GM10266 (cell line): ENCODE measurements around the gene LRTM1.

ENCODE experiments used
- DNase-seq: peaks from one replicate; pipeline ENCODE4 v3.0.0; 2012; ENCODE audit errors: extremely low spot score
- TF ChIP-seq, protein P1 (sequence below): IDR thresholded peaks from 2 replicates; pipeline ENCODE4 v1.5.1; 2012; ENCODE audit warnings: mild to moderate bottlenecking, low read depth; ENCODE audit not compliant: control insufficient read depth, insufficient read depth; ENCODE audit errors: missing control alignments

Gene LRTM1

DNA sequence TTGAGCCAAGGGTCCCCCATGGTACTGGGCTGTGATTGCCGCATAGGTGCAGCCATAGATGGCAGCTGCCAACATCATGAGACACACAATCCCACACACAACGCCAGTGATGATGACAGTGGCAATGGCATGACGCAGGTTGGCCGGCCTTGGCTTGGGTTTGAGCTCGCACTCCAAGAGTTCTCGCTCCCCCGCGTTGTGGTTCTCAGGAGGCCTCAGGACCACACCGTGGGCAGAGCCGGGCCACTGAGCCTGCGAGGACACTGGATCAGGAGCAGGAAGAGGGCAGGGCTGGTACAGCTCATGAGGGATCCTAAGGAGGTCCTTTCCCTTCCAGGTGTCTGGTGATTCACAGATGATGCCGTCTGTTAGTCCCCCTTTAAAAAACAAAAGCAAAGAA is 9.3 kb downstream of the LRTM1 start:
- TF ChIP-seq, protein P1, sequence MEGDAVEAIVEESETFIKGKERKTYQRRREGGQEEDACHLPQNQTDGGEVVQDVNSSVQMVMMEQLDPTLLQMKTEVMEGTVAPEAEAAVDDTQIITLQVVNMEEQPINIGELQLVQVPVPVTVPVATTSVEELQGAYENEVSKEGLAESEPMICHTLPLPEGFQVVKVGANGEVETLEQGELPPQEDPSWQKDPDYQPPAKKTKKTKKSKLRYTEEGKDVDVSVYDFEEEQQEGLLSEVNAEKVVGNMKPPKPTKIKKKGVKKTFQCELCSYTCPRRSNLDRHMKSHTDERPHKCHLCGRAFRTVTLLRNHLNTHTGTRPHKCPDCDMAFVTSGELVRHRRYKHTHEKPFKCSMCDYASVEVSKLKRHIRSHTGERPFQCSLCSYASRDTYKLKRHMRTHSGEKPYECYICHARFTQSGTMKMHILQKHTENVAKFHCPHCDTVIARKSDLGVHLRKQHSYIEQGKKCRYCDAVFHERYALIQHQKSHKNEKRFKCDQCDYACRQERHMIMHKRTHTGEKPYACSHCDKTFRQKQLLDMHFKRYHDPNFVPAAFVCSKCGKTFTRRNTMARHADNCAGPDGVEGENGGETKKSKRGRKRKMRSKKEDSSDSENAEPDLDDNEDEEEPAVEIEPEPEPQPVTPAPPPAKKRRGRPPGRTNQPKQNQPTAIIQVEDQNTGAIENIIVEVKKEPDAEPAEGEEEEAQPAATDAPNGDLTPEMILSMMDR, result no peak
- DNase-seq, result no peak

DNA sequence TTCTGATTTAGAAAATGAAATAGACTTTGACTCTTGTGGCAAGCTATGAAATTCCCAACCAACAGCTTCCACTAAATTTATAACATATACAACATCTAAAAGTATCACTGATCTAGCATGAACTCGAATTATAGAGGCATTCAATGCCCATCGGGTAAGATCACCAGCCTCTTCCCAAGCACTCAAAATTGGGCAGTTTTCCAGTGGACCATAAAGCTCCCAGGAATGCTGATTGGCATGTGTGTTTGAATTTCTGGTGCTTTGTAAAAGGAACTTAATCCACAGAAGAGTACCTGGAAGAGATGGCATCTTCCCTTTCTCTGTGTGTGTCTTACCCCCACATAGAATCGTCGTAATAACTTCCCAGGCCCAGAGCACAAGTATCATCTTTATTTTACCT is 10.0 kb downstream of the LRTM1 start:
- no peak for DNase-seq
- TF ChIP-seq, protein P1, result no peak

DNA sequence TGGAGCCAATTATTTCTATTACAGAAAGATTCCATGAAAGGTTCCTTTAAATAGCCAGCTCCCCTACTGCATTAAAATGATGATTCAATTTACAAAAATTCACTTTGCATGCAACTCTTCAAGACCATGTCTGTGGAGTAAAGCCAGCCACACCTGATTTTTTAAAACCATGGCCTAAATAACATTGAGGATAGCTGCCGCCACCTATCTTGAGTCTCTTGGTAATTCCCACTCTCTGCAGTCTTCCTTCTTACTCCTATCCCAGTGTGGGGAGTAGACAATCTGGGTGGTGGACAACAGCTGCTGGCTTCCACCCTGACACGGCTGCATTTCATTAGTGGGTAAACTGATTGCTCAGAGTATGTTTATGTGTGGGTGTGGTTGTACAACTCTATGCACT is 10.7 kb downstream of the LRTM1 start:
- no peak for DNase-seq
- TF ChIP-seq, protein P1, result no peak

DNA sequence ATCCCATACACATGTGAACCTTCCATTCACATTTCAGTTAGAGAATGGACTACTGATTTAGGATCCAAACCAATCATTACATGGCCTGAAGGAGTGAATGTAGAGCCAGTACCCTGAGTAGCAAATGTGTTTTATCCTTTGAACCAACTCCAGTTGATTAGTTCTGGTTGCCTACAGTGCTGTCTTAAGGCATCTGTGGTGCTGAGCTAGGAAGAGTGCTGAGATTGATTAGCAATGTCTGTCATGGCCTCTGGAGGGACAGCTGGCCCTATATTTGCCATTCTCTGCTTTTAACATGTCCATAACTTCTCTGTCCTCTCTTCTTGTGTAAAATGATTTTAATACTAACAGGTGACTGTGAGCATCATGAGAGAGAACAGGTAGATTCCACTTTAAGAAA is 11.1 kb downstream of the LRTM1 start:
- TF ChIP-seq, protein P1, result no peak
- DNase-seq, result no peak

DNA sequence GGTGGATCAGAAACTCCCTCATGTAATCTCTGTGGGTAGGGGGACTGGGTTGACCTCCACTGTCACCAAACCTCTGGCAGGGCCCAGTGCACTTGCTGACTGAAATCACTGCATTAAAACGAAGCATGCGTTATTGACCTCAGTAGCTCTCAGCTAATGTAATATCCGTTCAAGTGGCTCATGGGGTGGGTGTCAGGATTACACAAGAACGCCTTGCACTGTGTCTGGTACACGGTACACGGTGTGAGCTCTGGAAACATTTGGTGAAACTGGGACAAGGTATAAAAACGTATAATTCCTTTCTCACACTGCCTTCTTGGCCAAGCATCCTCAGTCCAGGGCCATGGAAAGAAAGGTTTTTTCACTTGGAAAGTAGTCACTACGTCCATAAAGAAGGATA is 11.9 kb downstream of the LRTM1 start:
- TF ChIP-seq, protein P1, result no peak
- DNase-seq, result no peak

DNA sequence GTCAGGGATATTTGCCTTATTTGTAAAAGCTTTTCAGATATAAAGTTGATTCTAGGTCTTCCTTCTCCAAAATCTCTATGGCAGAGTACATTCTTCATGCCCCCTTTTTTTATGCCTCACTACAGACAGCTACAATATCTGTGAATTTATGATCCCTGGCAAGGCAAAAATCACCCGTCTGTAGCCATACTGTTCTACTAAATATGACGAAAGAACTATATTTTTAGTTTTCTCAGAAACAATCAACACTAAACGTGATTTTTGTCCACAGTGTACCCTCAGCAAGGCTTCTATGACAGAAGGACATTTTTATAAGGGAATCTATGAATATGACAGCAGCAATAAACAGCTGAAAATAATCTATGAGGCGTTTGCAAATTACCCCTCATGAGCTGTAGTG is 12.7 kb downstream of the LRTM1 start:
- TF ChIP-seq, protein P1, result no peak
- DNase-seq, result no peak

DNA sequence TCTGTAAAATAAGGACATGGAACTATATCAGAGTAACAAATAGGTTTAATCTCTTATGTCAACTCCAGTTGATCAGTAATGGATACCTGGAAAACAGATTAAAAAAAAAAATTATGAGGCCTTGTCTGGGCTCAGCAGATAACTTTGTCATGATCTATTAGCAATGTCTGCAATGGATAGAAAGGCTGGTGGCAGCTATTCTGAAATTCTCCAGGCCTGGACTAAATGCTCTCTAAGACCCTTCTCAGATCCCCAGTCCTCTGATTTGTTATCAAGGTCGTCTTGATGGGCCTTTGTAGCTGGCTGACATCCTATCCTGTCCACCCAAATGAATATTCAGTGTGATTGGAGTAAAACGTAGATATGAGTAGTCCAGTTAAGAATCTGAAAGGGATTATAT is 13.7 kb downstream of the LRTM1 start:
- no peak for DNase-seq
- TF ChIP-seq, protein P1, result no peak
